Panc1 (cell line): Measurements from ENCODE around the gene CENPF.

Experiments used
- CTCF ChIP-seq: fragments of 450-650 bp; IDR thresholded peaks from 2 replicates; pipeline ENCODE4 v1.5.1; 2017; ENCODE audit warnings: mild to moderate bottlenecking
- TCF7L2 ChIP-seq: IDR thresholded peaks from 2 replicates; pipeline ENCODE4 v1.6.1; 2011; ENCODE audit warnings: mild to moderate bottlenecking, low read depth, low read length, inconsistent platforms

- TF ChIP-seq CTCF (no peak), TCF7L2 (no peak)
Measured at GRCh38 chr1:214569357-214570004, 33.5 kb upstream of the CENPF start.
